GM23338 (cell line): ENCODE measurements around the gene UQCC2. TPM values are rescaled to one million over a fixed set of nuclear protein-coding genes. Genes with fewer than 3 reads are reported as not detected.

Experiments
- ATAC-seq: fragments of 200-7000 bp; cut with Tn5 transposase; 3 replicates; pipeline ENCODE4 v1.9.1; 2020
- DNase-seq: peaks from one replicate; pipeline ENCODE4 v3.0.0-alpha.2; 2015; ENCODE audit warnings: low spot score
- H2AFZ ChIP-seq: fragments of 200-600 bp; sonication (generic); 2 replicates; pipeline ENCODE4 v1.8.0; 2016; ENCODE audit warnings: antibody characterized with exemption, mild to moderate bottlenecking, moderate library complexity
- H3F3A ChIP-seq: fragments of 200-600 bp; sonication (generic); replicated peaks from 2 replicates; pipeline ENCODE4 v1.8.0; 2017; ENCODE audit warnings: antibody characterized with exemption, mixed run types, low read depth
- H3K27ac ChIP-seq: fragments of 200-600 bp; sonication (generic); 2 replicates; pipeline ENCODE4 v1.6.1; 2016; ENCODE audit warnings: low read depth
- H3K27me3 ChIP-seq: fragments of 200-600 bp; sonication (generic); 2 replicates; pipeline ENCODE4 v1.8.0; 2016; ENCODE audit warnings: mild to moderate bottlenecking, mixed run types, moderate library complexity; ENCODE audit not compliant: insufficient read depth
- H3K36me3 ChIP-seq: fragments of 200-600 bp; sonication (generic); 2 replicates; pipeline ENCODE4 v1.8.0; 2016; ENCODE audit warnings: mild to moderate bottlenecking; ENCODE audit not compliant: insufficient read depth
- H3K4me1 ChIP-seq: fragments of 200-600 bp; sonication (generic); 2 replicates; pipeline ENCODE4 v1.8.0; 2016; ENCODE audit warnings: mild to moderate bottlenecking, moderate library complexity; ENCODE audit not compliant: insufficient read depth
- H3K4me2 ChIP-seq: fragments of 200-600 bp; sonication (generic); 2 replicates; pipeline ENCODE4 v1.7.1; 2017; ENCODE audit warnings: mixed run types
- H3K4me3 ChIP-seq: fragments of 200-600 bp; sonication (generic); 2 replicates; pipeline ENCODE4 v1.6.1; 2016; ENCODE audit warnings: mixed run types
- H3K79me2 ChIP-seq: fragments of 200-600 bp; sonication (generic); replicated peaks from 2 replicates; pipeline ENCODE4 v1.8.0; 2017; ENCODE audit warnings: mild to moderate bottlenecking; ENCODE audit not compliant: insufficient read depth
- H3K9me2 ChIP-seq: fragments of 200-600 bp; sonication (generic); 2 replicates; pipeline ENCODE4 v1.8.0; 2017; ENCODE audit not compliant: insufficient read depth
- H4K20me1 ChIP-seq: fragments of 200-600 bp; sonication (generic); replicated peaks from 2 replicates; pipeline ENCODE4 v1.8.0; 2017; ENCODE audit warnings: mild to moderate bottlenecking; ENCODE audit not compliant: insufficient read depth
- H3K27ac Mint-ChIP-seq: 2 replicates; pipeline ENCODE4 v1.8.0; 2020; ENCODE audit warnings: inconsistent platforms, mild to moderate bottlenecking, moderate library complexity, mixed read lengths
- H3K27me3 Mint-ChIP-seq: 3 replicates; pipeline ENCODE4 v1.8.0; 2022; ENCODE audit warnings: low read depth, mild to moderate bottlenecking, moderate library complexity, mixed read lengths, inconsistent platforms; ENCODE audit not compliant: insufficient read depth, poor library complexity
- H3K36me3 Mint-ChIP-seq: 3 replicates; pipeline ENCODE4 v1.8.0; 2021; ENCODE audit warnings: low read depth, mild to moderate bottlenecking, inconsistent platforms, moderate library complexity, mixed read lengths
- H3K4me1 Mint-ChIP-seq: 3 replicates; pipeline ENCODE4 v1.8.0; 2020; ENCODE audit warnings: mild to moderate bottlenecking, inconsistent platforms, mixed read lengths
- H3K4me3 Mint-ChIP-seq: 3 replicates; pipeline ENCODE4 v1.8.0; 2021; ENCODE audit warnings: moderate library complexity, mild to moderate bottlenecking, inconsistent platforms, mixed read lengths
- H3K9me3 Mint-ChIP-seq: 3 replicates; pipeline ENCODE4 v1.8.0; 2020; ENCODE audit warnings: moderate library complexity, mild to moderate bottlenecking, inconsistent platforms, mixed read lengths
- CREB1 ChIP-seq: fragments of 250-450 bp; sonication (Bioruptor Pico); IDR thresholded peaks from 2 replicates; pipeline ENCODE4 v1.5.0; 2020; ENCODE audit warnings: low read depth, mild to moderate bottlenecking, moderate library complexity
- ETS1 ChIP-seq: IDR thresholded peaks from 2 replicates; pipeline ENCODE4 v1.6.1; 2016; ENCODE audit warnings: antibody characterized with exemption
- JUNB ChIP-seq: IDR thresholded peaks from one replicate; pipeline ENCODE4 v1.6.1; 2016; ENCODE audit warnings: antibody characterized with exemption; ENCODE audit not compliant: unreplicated experiment
- POLR2AphosphoS5 ChIP-seq: IDR thresholded peaks from 2 replicates; pipeline ENCODE4 v1.6.1; 2016; ENCODE audit warnings: antibody characterized with exemption, low read depth
- STAT1 ChIP-seq: IDR thresholded peaks from one replicate; pipeline ENCODE4 v1.6.1; 2016; ENCODE audit warnings: antibody characterized with exemption; ENCODE audit not compliant: unreplicated experiment
- ZNF114 ChIP-seq: fragments of 250-450 bp; sonication (Bioruptor Pico); IDR thresholded peaks from 2 replicates; pipeline ENCODE4 v1.5.0; 2020; ENCODE audit warnings: mild to moderate bottlenecking, moderate library complexity
- ZNF331 ChIP-seq: fragments of 250-450 bp; sonication (Bioruptor Pico); IDR thresholded peaks from 2 replicates; pipeline ENCODE4 v1.5.0; 2020; ENCODE audit warnings: low read depth, mild to moderate bottlenecking, moderate library complexity
- ZNF462 ChIP-seq: fragments of 250-450 bp; sonication (Bioruptor Pico); IDR thresholded peaks from 2 replicates; pipeline ENCODE4 v1.5.0; 2020; ENCODE audit warnings: mild to moderate bottlenecking, moderate library complexity
- polyA plus RNA-seq: library from polyadenylated mRNA; unstranded; fragments of >200 nt; fragmentation: Nextera tagmentation; extraction: Ambion mirVana; gene quantifications from 2 replicates; pipeline ENCODE4 v1.2.1, GENCODE V29; 2016
- total RNA-seq: library from RNA; depleted of rRNA; stranded (reverse); fragments of >200 nt; shearing (Covaris generic); gene quantifications from 2 replicates; pipeline ENCODE4 v1.2.3, GENCODE V29; 2014

The UQCC2 gene
- total and polyA plus RNA-seq, 2 experiments from 2014 or later: 48.9 to 379 TPM

- Mint-ChIP-seq H3K27ac (no peak overlapping the region), H3K4me3 (no peak overlapping the region), H3K9me3 (no peaks in the 10 kb centered on the region), H3K4me1 (no peaks in the 10 kb centered on the region), H3K36me3 (no peaks in the 10 kb centered on the region), H3K27me3 (peaks cover 10% of the 10 kb centered on the region)
- Histone ChIP-seq H4K20me1 (no peaks in the 10 kb centered on the region), H3K4me3 (no peak overlapping the region), H3F3A (no peaks in the 10 kb centered on the region), H3K79me2 (no peaks in the 10 kb centered on the region), H2AFZ (no peak overlapping the region), H3K27me3 (no peaks in the 10 kb centered on the region), H3K27ac (no peak overlapping the region), H3K4me1 (no peaks in the 10 kb centered on the region), H3K9me2 (no peaks in the 10 kb centered on the region), H3K4me2 (no peak overlapping the region), H3K36me3 (no peaks in the 10 kb centered on the region; the same call in 1 of the 2 replicates)
- DNase-seq: no peak
- TF ChIP-seq POLR2AphosphoS5: no peak
- no peak for ATAC-seq
Observed at GRCh38 chr6:33732385-33732784, 20.9 kb upstream of the UQCC2 start.

- no peaks in the 10 kb centered on the region for H3K79me2 ChIP-seq
- H3K9me2 ChIP-seq: no peaks in the 10 kb centered on the region
- no peaks in the 10 kb centered on the region for H3K4me1 ChIP-seq
- no peaks in the 10 kb centered on the region; the same call in 2 of the 3 replicates for H3K4me1 Mint-ChIP-seq
- H3F3A ChIP-seq: no peaks in the 10 kb centered on the region
- TF ChIP-seq ZNF331 (CRISPR knock-in tag) (no peak), JUNB (no peak)
- no peak overlapping the region for H3K4me2 ChIP-seq
- H2AFZ ChIP-seq: no peak overlapping the region
- no peak overlapping the region for H3K4me3 Mint-ChIP-seq
- H3K4me3 ChIP-seq: no peak overlapping the region
- H3K27me3 ChIP-seq: no peaks in the 10 kb centered on the region
- H3K36me3 ChIP-seq: no peaks in the 10 kb centered on the region; the same call in 1 of the 2 replicates
- H3K36me3 Mint-ChIP-seq: no peaks in the 10 kb centered on the region
- DNase-seq (no peak), ATAC-seq (no peak)
- no peaks in the 10 kb centered on the region for H4K20me1 ChIP-seq
- no peaks in the 10 kb centered on the region for H3K9me3 Mint-ChIP-seq
- no peak overlapping the region for H3K27ac Mint-ChIP-seq
- peaks cover 7% of the 10 kb centered on the region for H3K27me3 Mint-ChIP-seq
- H3K27ac ChIP-seq: no peak overlapping the region
Observed at GRCh38 chr6:33731751-33732282, 20.3 kb upstream of the UQCC2 start.

- Mint-ChIP-seq H3K36me3 (no peaks in the 10 kb centered on the region), H3K9me3 (no peaks in the 10 kb centered on the region), H3K4me1 (peaks cover 5% of the 10 kb centered on the region; the same call in 2 of the 3 replicates), H3K27me3 (peaks cover 9% of the 10 kb centered on the region), H3K27ac (no peak overlapping the region), H3K4me3 (no peak overlapping the region)
- Histone ChIP-seq H3K27ac (no peak overlapping the region), H3K27me3 (no peaks in the 10 kb centered on the region), H3F3A (no peaks in the 10 kb centered on the region), H3K9me2 (no peaks in the 10 kb centered on the region), H3K4me1 (no peaks in the 10 kb centered on the region), H3K36me3 (no peaks in the 10 kb centered on the region), H4K20me1 (no peaks in the 10 kb centered on the region), H2AFZ (0 out of 2 replicates have a peak overlapping the region, but pooled peaks have one; percentile 43), H3K4me3 (no peak overlapping the region), H3K79me2 (no peaks in the 10 kb centered on the region), H3K4me2 (no peak overlapping the region)
- TF ChIP-seq ZNF114 (CRISPR knock-in tag): no peak
- no peak for TF ChIP-seq CREB1 (CRISPR knock-in tag)
- TF ChIP-seq ZNF462: no peak
- TF ChIP-seq ETS1: no peak
- no peak for TF ChIP-seq STAT1
- TF ChIP-seq ZNF331 (CRISPR knock-in tag): no peak
- ATAC-seq: no peak
- DNase-seq: no peak
Observed at GRCh38 chr6:33731035-33731434, 19.5 kb upstream of the UQCC2 start.
